Esophagus muscularis mucosa (tissue), 3 donors: Measurements from ENCODE around the gene SLC25A10.

ENCODE experiments used
- CTCF ChIP-seq, 3 experiments: fragments of 200-600 bp in 2 of 3; fragments of 450-650 bp in 1 of 3; sonication (generic) in 2 of 3; IDR thresholded peaks; one replicate each; pipeline ENCODE4 v1.5.1; 2017 to 2019; ENCODE audit warnings: antibody characterized with exemption in 3 of 3, mild to moderate bottlenecking in 2 of 3, moderate library complexity in 1 of 3
- POLR2A ChIP-seq: fragments of 450-650 bp; IDR thresholded peaks from one replicate; pipeline ENCODE4 v1.6.1; 2017; ENCODE audit warnings: antibody characterized with exemption, moderate library complexity, mild to moderate bottlenecking, low read depth
- POLR2AphosphoS5 ChIP-seq, 2 donors: sonication (generic); formaldehyde crosslinking; IDR thresholded peaks; one replicate each; pipeline ENCODE4 v1.6.1; 2017; ENCODE audit warnings: antibody characterized with exemption in 2 of 2

GRCh38 chr17:81672954-81673353 is 39.1 kb upstream of the SLC25A10 start:
- TF ChIP-seq CTCF (IDR thresholded peaks at IDR 0.05) = no peak
- TF ChIP-seq POLR2A = no peak
- no peak for TF ChIP-seq POLR2AphosphoS5 (IDR thresholded peaks at IDR 0.05)
